OCI-LY1 (cell line): ENCODE data around the gene SELENOK.

Experiments used
- EZH2 ChIP-seq: fragments of 200-600 bp; sonication (generic), shearing (Covaris generic); IDR thresholded peaks from 2 replicates; pipeline ENCODE4 v1.8.0; 2017; ENCODE audit warnings: borderline replicate concordance, mixed run types, mild to moderate bottlenecking, antibody characterized with exemption, low read length, moderate library complexity, mixed read lengths
- TF ChIP-seq, protein P1 (sequence below): fragments of 200-600 bp; sonication (generic), shearing (Covaris generic); IDR thresholded peaks from 2 replicates; pipeline ENCODE4 v1.5.1; 2017; ENCODE audit warnings: mild to moderate bottlenecking, antibody characterized with exemption, low read length, moderate library complexity, mixed read lengths

GRCh38 chr3:53846134-53846850 lies 45.4 kb downstream of the SELENOK start, which contains the start of the genes CHDH and IL17RB:
- TF ChIP-seq, protein P1, sequence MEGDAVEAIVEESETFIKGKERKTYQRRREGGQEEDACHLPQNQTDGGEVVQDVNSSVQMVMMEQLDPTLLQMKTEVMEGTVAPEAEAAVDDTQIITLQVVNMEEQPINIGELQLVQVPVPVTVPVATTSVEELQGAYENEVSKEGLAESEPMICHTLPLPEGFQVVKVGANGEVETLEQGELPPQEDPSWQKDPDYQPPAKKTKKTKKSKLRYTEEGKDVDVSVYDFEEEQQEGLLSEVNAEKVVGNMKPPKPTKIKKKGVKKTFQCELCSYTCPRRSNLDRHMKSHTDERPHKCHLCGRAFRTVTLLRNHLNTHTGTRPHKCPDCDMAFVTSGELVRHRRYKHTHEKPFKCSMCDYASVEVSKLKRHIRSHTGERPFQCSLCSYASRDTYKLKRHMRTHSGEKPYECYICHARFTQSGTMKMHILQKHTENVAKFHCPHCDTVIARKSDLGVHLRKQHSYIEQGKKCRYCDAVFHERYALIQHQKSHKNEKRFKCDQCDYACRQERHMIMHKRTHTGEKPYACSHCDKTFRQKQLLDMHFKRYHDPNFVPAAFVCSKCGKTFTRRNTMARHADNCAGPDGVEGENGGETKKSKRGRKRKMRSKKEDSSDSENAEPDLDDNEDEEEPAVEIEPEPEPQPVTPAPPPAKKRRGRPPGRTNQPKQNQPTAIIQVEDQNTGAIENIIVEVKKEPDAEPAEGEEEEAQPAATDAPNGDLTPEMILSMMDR = no peak
- TF ChIP-seq EZH2 = no peak
